Neural cell (in vitro differentiated cells): ENCODE measurements around the gene SNAPIN. TPM values are rescaled to one million over a fixed set of nuclear protein-coding genes. Genes with fewer than 3 reads are reported as not detected.

Source experiments
- H2AFZ ChIP-seq: fragments of 200-600, 300-800 bp; sonication (generic), shearing (Covaris generic); 2 replicates; pipeline ENCODE4 v1.6.0; 2014; ENCODE audit warnings: low read depth, mild to moderate bottlenecking, antibody characterized with exemption, low read length, moderate library complexity
- H3F3A ChIP-seq: fragments of 200-600 bp; shearing (Covaris generic); 2 replicates; pipeline ENCODE4 v1.6.1; 2016; ENCODE audit warnings: mild to moderate bottlenecking, moderate library complexity, mixed read lengths, antibody characterized with exemption, low read length; ENCODE audit not compliant: insufficient read depth, poor library complexity, severe bottlenecking
- H3K27ac ChIP-seq: fragments of 200-600, 300-800 bp; sonication (generic), shearing (Covaris generic); 2 replicates; pipeline ENCODE4 v1.5.1; 2014; ENCODE audit warnings: mild to moderate bottlenecking, low read length, moderate library complexity
- H3K27me3 ChIP-seq: fragments of 300-800, 200-600 bp; sonication (generic), shearing (Covaris generic); 2 replicates; pipeline ENCODE4 v1.6.0; 2014; ENCODE audit warnings: mild to moderate bottlenecking, low read depth, low read length, moderate library complexity; ENCODE audit not compliant: insufficient read depth
- H3K36me3 ChIP-seq: fragments of 300-800, 200-600 bp; sonication (generic), shearing (Covaris generic); 2 replicates; pipeline ENCODE4 v1.5.1; 2014; ENCODE audit warnings: mild to moderate bottlenecking, antibody characterized with exemption, low read length, moderate library complexity; ENCODE audit not compliant: insufficient read depth
- H3K4me2 ChIP-seq: fragments of 300-800, 200-600 bp; sonication (generic), shearing (Covaris generic); 2 replicates; pipeline ENCODE4 v1.6.0; 2014; ENCODE audit warnings: mild to moderate bottlenecking, low read length
- H3K4me3 ChIP-seq: fragments of 300-800, 200-600 bp; sonication (generic), shearing (Covaris generic); 2 replicates; pipeline ENCODE4 v1.5.1; 2014; ENCODE audit warnings: mild to moderate bottlenecking, low read length, moderate library complexity
- H3K79me2 ChIP-seq: fragments of 200-600 bp; shearing (Covaris generic); replicated peaks from 2 replicates; pipeline ENCODE4 v1.6.0; 2014; ENCODE audit warnings: mild to moderate bottlenecking, low read length, moderate library complexity; ENCODE audit not compliant: insufficient read depth
- H3K9ac ChIP-seq: fragments of 300-800, 200-600 bp; sonication (generic), shearing (Covaris generic); 2 replicates; pipeline ENCODE4 v1.6.1; 2016; ENCODE audit warnings: mild to moderate bottlenecking, low read length, mixed read lengths
- H3K9me2 ChIP-seq: fragments of 200-600 bp; shearing (Covaris generic); 2 replicates; pipeline ENCODE4 v1.6.1; 2016; ENCODE audit warnings: mild to moderate bottlenecking, low read length, mixed read lengths; ENCODE audit not compliant: insufficient read depth
- H3K9me3 ChIP-seq: fragments of 200-600, 300-800 bp; sonication (generic), shearing (Covaris generic); 2 replicates; pipeline ENCODE4 v1.6.1; 2016; ENCODE audit warnings: mild to moderate bottlenecking, mixed run types, low read length, moderate library complexity, mixed read lengths
- H4K20me1 ChIP-seq: fragments of 200-600 bp; shearing (Covaris generic); 2 replicates; pipeline ENCODE4 v1.6.1; 2016; ENCODE audit warnings: mild to moderate bottlenecking, mixed run types; ENCODE audit not compliant: insufficient read depth
- CTCF ChIP-seq: fragments of 450-650 bp; IDR thresholded peaks from 2 replicates; pipeline ENCODE4 v1.5.1; 2014; ENCODE audit warnings: antibody characterized with exemption, mild to moderate bottlenecking, moderate library complexity; ENCODE audit not compliant: poor library complexity, severe bottlenecking
- EP300 ChIP-seq: fragments of 450-650 bp; conservative IDR thresholded peaks from 2 replicates; pipeline ENCODE4 v1.6.1; 2014; ENCODE audit warnings: antibody characterized with exemption, mild to moderate bottlenecking, moderate library complexity; ENCODE audit not compliant: poor library complexity, severe bottlenecking
- EZH2 ChIP-seq: fragments of 200-600, 300-800 bp; shearing (Covaris generic), sonication (generic); IDR thresholded peaks from 2 replicates; pipeline ENCODE4 v1.6.1; 2014; ENCODE audit warnings: antibody characterized with exemption, low read length, borderline replicate concordance, mild to moderate bottlenecking; ENCODE audit not compliant: insufficient read depth, poor library complexity, severe bottlenecking
- MXI1 ChIP-seq: fragments of 450-650 bp; conservative IDR thresholded peaks from 2 replicates; pipeline ENCODE4 v1.6.1; 2014; ENCODE audit warnings: antibody characterized with exemption, mild to moderate bottlenecking; ENCODE audit not compliant: poor library complexity, severe bottlenecking
- POLR2AphosphoS5 ChIP-seq: IDR thresholded peaks from 2 replicates; pipeline ENCODE4 v1.6.1; 2012
- RAD21 ChIP-seq: fragments of 450-650 bp; conservative IDR thresholded peaks from 2 replicates; pipeline ENCODE4 v1.6.1; 2014; ENCODE audit warnings: antibody characterized with exemption, mild to moderate bottlenecking, moderate library complexity
- SMC3 ChIP-seq: fragments of 450-650 bp; conservative IDR thresholded peaks from 2 replicates; pipeline ENCODE4 v1.6.1; 2014; ENCODE audit warnings: antibody characterized with exemption, mild to moderate bottlenecking, moderate library complexity; ENCODE audit not compliant: poor library complexity
- TAF1 ChIP-seq: IDR thresholded peaks from 2 replicates; pipeline ENCODE4 v1.6.1; 2012; ENCODE audit warnings: low read depth
- polyA plus RNA-seq: library from polyadenylated mRNA; depleted of rRNA; stranded (reverse); fragments of >200 nt; gene quantifications from 2 replicates; pipeline ENCODE4 v1.2.3, GENCODE V29; 2014
- TF ChIP-seq, protein P1 (sequence below): IDR thresholded peaks from 2 replicates; pipeline ENCODE4 v1.6.1; 2012; ENCODE audit warnings: borderline replicate concordance

Gene SNAPIN
- polyA plus RNA-seq, 1 donor from 2014 or later = 100.0 TPM

DNA sequence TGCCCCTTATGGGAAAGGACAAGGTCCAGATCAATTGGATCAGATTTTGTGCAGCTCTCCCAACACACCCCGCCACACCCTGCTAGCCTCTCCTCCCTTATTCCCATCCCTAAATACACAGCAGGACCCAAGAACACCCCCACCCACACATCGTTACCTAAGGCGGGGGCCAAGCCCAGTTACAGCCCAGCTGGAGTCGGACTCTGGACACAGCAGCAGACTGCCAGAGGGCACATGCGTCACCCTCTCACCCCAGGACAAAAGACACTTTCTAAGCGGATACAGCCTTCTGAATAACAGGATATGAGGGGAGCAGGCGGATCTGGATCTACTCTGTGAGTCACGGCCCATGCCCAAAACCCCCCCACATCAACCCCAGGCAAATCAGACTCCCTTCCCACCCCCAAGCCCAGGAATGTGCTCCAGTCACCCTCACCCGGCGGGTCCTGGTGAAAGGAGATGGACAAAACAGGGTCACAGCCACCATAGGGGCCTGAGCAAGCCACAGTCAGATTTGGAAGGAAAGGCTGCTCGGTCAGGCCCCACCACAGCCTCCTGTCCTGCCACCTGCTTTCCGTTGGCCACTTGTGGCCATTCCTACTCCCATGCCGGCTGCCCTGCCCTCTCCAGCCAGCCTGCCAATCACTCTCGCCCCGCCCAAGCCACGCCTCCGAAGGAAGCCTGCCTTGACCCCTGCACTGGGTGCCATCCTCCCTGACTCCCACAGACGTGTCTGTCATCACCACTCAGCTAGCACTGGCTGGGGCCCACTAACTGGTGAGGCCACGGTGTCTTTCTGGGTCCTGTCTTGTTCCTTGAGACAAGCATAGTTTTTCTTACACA, 49.5 kb upstream of the SNAPIN start:
- H3K79me2 ChIP-seq = no peaks in the 10 kb centered on the region
- H3K4me3 ChIP-seq = no peak overlapping the region
- H3K27ac ChIP-seq = no peak overlapping the region

DNA sequence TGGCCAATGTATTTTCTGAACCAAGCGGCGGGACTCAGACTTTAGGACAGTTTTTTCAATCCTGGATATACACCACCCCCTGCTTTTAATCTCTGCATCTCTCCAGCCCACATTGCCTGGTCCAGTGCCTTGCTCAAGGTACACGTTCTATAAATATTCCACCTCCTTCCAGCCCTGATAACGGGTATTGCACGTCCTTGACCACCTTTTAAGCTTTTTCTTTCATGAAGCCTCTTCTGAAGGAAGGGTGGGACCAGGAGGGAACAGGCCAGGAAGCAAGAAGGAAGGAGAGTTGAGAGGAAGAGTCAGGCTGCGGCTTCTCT, 49.0 kb upstream of the SNAPIN start:
- Histone ChIP-seq H3K9me3 (no peaks in the 10 kb centered on the region), H3K36me3 (no peaks in the 10 kb centered on the region), H3F3A (no peaks in the 10 kb centered on the region), H3K79me2 (no peaks in the 10 kb centered on the region), H2AFZ (no peak overlapping the region), H3K9ac (no peak overlapping the region), H3K27me3 (no peaks in the 10 kb centered on the region), H3K27ac (no peak overlapping the region), H4K20me1 (no peaks in the 10 kb centered on the region), H3K4me3 (no peak overlapping the region), H3K4me2 (no peak overlapping the region), H3K9me2 (no peaks in the 10 kb centered on the region)
- TF ChIP-seq EZH2 = no peak
- TF ChIP-seq, protein P1, sequence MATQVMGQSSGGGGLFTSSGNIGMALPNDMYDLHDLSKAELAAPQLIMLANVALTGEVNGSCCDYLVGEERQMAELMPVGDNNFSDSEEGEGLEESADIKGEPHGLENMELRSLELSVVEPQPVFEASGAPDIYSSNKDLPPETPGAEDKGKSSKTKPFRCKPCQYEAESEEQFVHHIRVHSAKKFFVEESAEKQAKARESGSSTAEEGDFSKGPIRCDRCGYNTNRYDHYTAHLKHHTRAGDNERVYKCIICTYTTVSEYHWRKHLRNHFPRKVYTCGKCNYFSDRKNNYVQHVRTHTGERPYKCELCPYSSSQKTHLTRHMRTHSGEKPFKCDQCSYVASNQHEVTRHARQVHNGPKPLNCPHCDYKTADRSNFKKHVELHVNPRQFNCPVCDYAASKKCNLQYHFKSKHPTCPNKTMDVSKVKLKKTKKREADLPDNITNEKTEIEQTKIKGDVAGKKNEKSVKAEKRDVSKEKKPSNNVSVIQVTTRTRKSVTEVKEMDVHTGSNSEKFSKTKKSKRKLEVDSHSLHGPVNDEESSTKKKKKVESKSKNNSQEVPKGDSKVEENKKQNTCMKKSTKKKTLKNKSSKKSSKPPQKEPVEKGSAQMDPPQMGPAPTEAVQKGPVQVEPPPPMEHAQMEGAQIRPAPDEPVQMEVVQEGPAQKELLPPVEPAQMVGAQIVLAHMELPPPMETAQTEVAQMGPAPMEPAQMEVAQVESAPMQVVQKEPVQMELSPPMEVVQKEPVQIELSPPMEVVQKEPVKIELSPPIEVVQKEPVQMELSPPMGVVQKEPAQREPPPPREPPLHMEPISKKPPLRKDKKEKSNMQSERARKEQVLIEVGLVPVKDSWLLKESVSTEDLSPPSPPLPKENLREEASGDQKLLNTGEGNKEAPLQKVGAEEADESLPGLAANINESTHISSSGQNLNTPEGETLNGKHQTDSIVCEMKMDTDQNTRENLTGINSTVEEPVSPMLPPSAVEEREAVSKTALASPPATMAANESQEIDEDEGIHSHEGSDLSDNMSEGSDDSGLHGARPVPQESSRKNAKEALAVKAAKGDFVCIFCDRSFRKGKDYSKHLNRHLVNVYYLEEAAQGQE = no peak
- TF ChIP-seq EP300 = no peak
- no peak for TF ChIP-seq MXI1
- TF ChIP-seq RAD21 = no peak
- no peak for TF ChIP-seq TAF1
- no peak for TF ChIP-seq CTCF

More for the DNA sequence above, 49.5 kb upstream of the SNAPIN start:
- H3K27me3 ChIP-seq = no peaks in the 10 kb centered on the region
- TF ChIP-seq MXI1 (no peak), SMC3 (no peak), RAD21 (no peak), EZH2 (no peak), CTCF (no peak), EP300 (no peak), TAF1 (no peak), POLR2AphosphoS5 (no peak)
- TF ChIP-seq, protein P1 = no peak
- no peak overlapping the region for H3K9ac ChIP-seq
- H3F3A ChIP-seq = no peaks in the 10 kb centered on the region
- H2AFZ ChIP-seq = no peak overlapping the region
- no peaks in the 10 kb centered on the region for H4K20me1 ChIP-seq
- no peaks in the 10 kb centered on the region for H3K36me3 ChIP-seq
- H3K9me2 ChIP-seq = no peaks in the 10 kb centered on the region
- no peak overlapping the region for H3K4me2 ChIP-seq
- H3K9me3 ChIP-seq = no peaks in the 10 kb centered on the region
